ENCODE measurements around the gene ACY1.
A peak's percentile ranks its signal among the peaks of the same experiment; 100 is the strongest.

Gene ACY1

DNA sequence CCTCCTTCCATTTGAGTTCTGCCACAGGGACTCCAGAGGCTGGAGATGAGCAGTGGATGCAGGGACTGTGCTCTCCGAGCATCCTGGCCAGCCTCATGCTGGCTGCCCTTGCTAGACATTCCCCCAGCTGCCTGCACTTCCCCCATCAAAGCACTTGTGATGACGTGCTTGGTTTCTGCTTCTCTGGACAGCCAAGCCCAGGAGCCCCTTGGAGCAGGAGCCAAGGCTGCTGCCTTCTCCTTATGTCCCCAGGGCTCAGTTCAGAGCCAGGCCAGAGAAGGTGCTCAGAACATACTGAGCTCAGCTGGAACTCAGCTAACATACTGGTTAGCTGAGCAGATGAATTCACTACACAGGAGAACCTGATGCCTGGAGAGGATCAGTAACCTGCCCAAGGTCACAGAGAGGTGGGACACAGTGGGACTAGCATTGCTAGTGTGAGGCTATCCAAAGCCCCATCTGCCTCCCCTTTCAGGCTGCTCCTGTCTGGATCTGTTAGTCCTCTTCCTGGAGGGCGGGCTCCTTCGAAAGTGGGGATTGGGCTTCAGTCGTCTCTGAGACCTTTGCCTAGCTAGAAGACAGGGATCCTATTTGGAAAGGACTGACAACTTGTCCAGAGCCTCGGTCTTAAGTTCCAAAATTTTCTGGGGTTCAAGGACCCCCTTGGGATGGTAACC is 20.3 kb upstream of the ACY1 start:
- TF ChIP-seq, protein P1, sequence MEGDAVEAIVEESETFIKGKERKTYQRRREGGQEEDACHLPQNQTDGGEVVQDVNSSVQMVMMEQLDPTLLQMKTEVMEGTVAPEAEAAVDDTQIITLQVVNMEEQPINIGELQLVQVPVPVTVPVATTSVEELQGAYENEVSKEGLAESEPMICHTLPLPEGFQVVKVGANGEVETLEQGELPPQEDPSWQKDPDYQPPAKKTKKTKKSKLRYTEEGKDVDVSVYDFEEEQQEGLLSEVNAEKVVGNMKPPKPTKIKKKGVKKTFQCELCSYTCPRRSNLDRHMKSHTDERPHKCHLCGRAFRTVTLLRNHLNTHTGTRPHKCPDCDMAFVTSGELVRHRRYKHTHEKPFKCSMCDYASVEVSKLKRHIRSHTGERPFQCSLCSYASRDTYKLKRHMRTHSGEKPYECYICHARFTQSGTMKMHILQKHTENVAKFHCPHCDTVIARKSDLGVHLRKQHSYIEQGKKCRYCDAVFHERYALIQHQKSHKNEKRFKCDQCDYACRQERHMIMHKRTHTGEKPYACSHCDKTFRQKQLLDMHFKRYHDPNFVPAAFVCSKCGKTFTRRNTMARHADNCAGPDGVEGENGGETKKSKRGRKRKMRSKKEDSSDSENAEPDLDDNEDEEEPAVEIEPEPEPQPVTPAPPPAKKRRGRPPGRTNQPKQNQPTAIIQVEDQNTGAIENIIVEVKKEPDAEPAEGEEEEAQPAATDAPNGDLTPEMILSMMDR (IDR thresholded peaks at IDR 0.05; ENCODE audit: low read depth, low read length, missing control alignments), result no peak
- no peak for DNase-seq
- no peak overlapping the region for H3K27ac ChIP-seq
- H3K27me3 ChIP-seq (replicated peaks), result no peaks in the 10 kb centered on the region
- no peak overlapping the region for H3K4me3 ChIP-seq (ENCODE audit: low read depth, low read length)
- peaks cover 2% of the 10 kb centered on the region for H3K36me3 ChIP-seq (replicated peaks)
- in situ Hi-C loops (cut with HindIII; ENCODE audit: low pct_ligation_motif_present, low sequenced_read_pairs), result no loop called here

DNA sequence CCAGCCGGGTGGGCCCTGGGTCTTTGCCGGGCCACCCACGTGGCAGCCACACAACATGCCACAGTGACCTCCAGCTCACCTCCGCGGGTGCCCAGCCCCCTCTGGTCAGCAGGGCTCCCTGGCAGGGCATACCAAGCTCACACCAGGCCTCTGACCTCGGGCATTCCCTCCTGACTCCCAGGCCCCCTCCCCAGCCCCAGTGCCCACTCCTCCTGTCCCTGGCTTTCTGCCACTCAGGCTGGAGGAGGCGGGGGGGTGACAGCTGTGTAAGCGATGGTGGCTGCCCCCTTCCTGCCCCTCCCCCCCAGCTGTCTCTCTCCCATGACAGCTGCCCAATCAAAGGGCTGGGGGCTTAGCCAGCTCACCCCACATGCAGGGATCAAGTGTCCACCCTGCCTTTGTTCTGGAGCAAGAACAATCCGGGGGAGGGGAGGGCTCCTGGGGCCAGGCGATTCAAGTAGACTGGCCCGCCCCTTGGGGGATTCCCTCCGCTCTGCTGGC is 19.3 kb upstream of the ACY1 start:
- Histone ChIP-seq H3K27me3 (replicated peaks) (no peaks in the 10 kb centered on the region), H3K4me3 (ENCODE audit: low read depth, low read length) (no peak overlapping the region), H3K27ac (no peak overlapping the region), H3K36me3 (replicated peaks) (peaks cover 2% of the 10 kb centered on the region)
- TF ChIP-seq, protein P1 (IDR thresholded peaks at IDR 0.05; ENCODE audit: low read depth, low read length, missing control alignments), result no peak
- in situ Hi-C loops (cut with HindIII; ENCODE audit: low pct_ligation_motif_present, low sequenced_read_pairs), result no loop called here
- DNase-seq, result no peak

DNA sequence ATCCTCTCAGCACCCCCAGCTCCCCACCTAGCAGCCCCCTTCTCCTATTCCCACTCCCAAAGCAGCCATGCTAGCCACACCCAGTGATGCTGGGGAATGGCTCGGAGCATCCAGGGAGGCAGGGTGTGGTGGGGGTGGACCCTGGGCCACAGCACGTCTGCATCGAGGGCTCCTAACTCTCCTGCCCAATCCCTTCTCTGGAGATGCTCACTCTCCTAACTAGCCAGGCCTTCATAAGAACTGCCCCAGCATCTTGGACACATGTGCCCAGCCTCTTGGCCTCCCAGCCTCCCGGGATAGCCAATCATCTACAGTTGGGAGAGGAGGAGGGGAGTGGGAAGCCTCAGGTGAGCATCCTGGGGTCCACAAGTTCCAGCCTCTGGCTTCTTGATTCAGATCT is 18.8 kb upstream of the ACY1 start:
- peaks cover 2% of the 10 kb centered on the region for H3K36me3 ChIP-seq (replicated peaks)
- no peak overlapping the region for H3K27ac ChIP-seq
- no peak overlapping the region for H3K4me3 ChIP-seq (ENCODE audit: low read depth, low read length)
- DNase-seq, result no peak
- TF ChIP-seq, protein P1 (IDR thresholded peaks at IDR 0.05; ENCODE audit: low read depth, low read length, missing control alignments), result no peak
- no peaks in the 10 kb centered on the region for H3K27me3 ChIP-seq (replicated peaks)
- in situ Hi-C loops (cut with HindIII; ENCODE audit: low pct_ligation_motif_present, low sequenced_read_pairs), result no loop called here

- in situ Hi-C loops (cut with HindIII; ENCODE audit: low pct_ligation_motif_present, low sequenced_read_pairs), result no loop called here
- Histone ChIP-seq H3K36me3 (replicated peaks) (no peaks in the 10 kb centered on the region), H3K27me3 (replicated peaks) (no peaks in the 10 kb centered on the region), H3K4me3 (ENCODE audit: low read depth, low read length) (no peak overlapping the region), H3K27ac (no peak overlapping the region)
- DNase-seq, result no peak
- TF ChIP-seq, protein P1 (IDR thresholded peaks at IDR 0.05; ENCODE audit: low read depth, low read length, missing control alignments), result no peak
These were observed 17.3 kb upstream of the ACY1 start for GRCh38 chr3:51966016-51966415.

- no peak for DNase-seq
- TF ChIP-seq, protein P1 (IDR thresholded peaks at IDR 0.05; ENCODE audit: low read depth, low read length, missing control alignments), result no peak
- H3K36me3 ChIP-seq (replicated peaks), result no peaks in the 10 kb centered on the region
- H3K27me3 ChIP-seq (replicated peaks), result no peaks in the 10 kb centered on the region
- in situ Hi-C loops (cut with HindIII; ENCODE audit: low pct_ligation_motif_present, low sequenced_read_pairs), result no loop called here
- no peak overlapping the region for H3K27ac ChIP-seq
- peak overlapping the region; percentile 62 for H3K4me3 ChIP-seq (ENCODE audit: low read depth, low read length)
These were observed 16.8 kb upstream of the ACY1 start for GRCh38 chr3:51966486-51966885.

- in situ Hi-C loops (cut with HindIII; ENCODE audit: low pct_ligation_motif_present, low sequenced_read_pairs), result no loop called here
- no peak for DNase-seq
- Histone ChIP-seq H3K27me3 (replicated peaks) (no peaks in the 10 kb centered on the region), H3K36me3 (replicated peaks) (no peaks in the 10 kb centered on the region), H3K4me3 (ENCODE audit: low read depth, low read length) (peak overlapping the region; percentile 62), H3K27ac (no peak overlapping the region)
- TF ChIP-seq, protein P1 (IDR thresholded peaks at IDR 0.05; ENCODE audit: low read depth, low read length, missing control alignments), result no peak
These were observed 16.4 kb upstream of the ACY1 start for GRCh38 chr3:51966922-51967383.
